Natural killer cell (primary cell): ENCODE measurements around the gene ACYP2. TPM values are rescaled to one million over a fixed set of nuclear protein-coding genes. Genes with fewer than 3 reads are reported as not detected.
A peak's percentile ranks its signal among the peaks of the same experiment; 100 is the strongest.

ENCODE experiments used
- ATAC-seq, 3 donors: fragments of 150-1000 bp in 2 of 3; fragments of 200-7000 bp in 1 of 3; cut with Tn5 transposase; 1 replicate in 1 of 3; 2 replicates in 2 of 3; pipeline ENCODE4 v1.10.0; 2021; ENCODE audit warnings: mild to moderate bottlenecking in 2 of 3, moderate library complexity in 2 of 3
- DNase-seq, 2 donors: peaks; one replicate each; pipeline versions ENCODE4 v3.0.0 to v3.0.0-alpha.2; 2013 to 2021; ENCODE audit warnings: mixed read lengths in 1 of 2
- H3K27ac ChIP-seq: one replicate; pipeline ENCODE4 v1.5.1; 2013; ENCODE audit warnings: mild to moderate bottlenecking, low read length
- H3K27me3 ChIP-seq: one replicate; pipeline ENCODE4 v1.6.1; 2013; ENCODE audit warnings: low read length; ENCODE audit not compliant: control insufficient read depth, insufficient read depth
- H3K36me3 ChIP-seq: one replicate; pipeline ENCODE4 v1.6.1; 2013; ENCODE audit warnings: low read length; ENCODE audit not compliant: control insufficient read depth, insufficient read depth
- H3K4me1 ChIP-seq: one replicate; pipeline ENCODE4 v1.6.1; 2013; ENCODE audit warnings: low read length; ENCODE audit not compliant: control insufficient read depth, insufficient read depth
- H3K4me3 ChIP-seq: one replicate; pipeline ENCODE4 v1.5.1; 2013; ENCODE audit warnings: low read length
- H3K9me3 ChIP-seq: one replicate; pipeline ENCODE4 v1.6.1; 2013; ENCODE audit warnings: low read length; ENCODE audit not compliant: control insufficient read depth, insufficient read depth
- H3K27ac Mint-ChIP-seq, 2 donors: one replicate each; pipeline ENCODE4 v1.8.0; 2022; ENCODE audit warnings: mild to moderate bottlenecking in 2 of 2, mixed read lengths in 2 of 2, moderate library complexity in 1 of 2
- H3K27me3 Mint-ChIP-seq, 2 donors: one replicate each; pipeline ENCODE4 v1.8.0; 2022; ENCODE audit warnings: low read depth in 2 of 2, mixed read lengths in 2 of 2
- H3K36me3 Mint-ChIP-seq: one replicate; pipeline ENCODE4 v1.8.0; 2022; ENCODE audit warnings: mixed read lengths
- H3K4me1 Mint-ChIP-seq, 2 donors: one replicate each; pipeline ENCODE4 v1.8.0; 2022; ENCODE audit warnings: mixed read lengths in 2 of 2
- H3K4me3 Mint-ChIP-seq: one replicate; pipeline ENCODE4 v1.8.0; 2022; ENCODE audit warnings: mild to moderate bottlenecking, moderate library complexity, mixed read lengths
- H3K9me3 Mint-ChIP-seq, 2 donors: one replicate each; pipeline ENCODE4 v1.8.0; 2022; ENCODE audit warnings: mixed read lengths in 2 of 2
- WGBS: methylation state at CpG from one replicate; pipeline ENCODE4 v1.1.7; 2013; ENCODE audit warnings: missing lambda C conversion rate; ENCODE audit not compliant: insufficient coverage; 5-methylcytosine and 5-hydroxymethylcytosine counted together
- intact Hi-C: fragments of 100-400 bp; cut with micrococcal nuclease; formaldehyde crosslinking; loops from one replicate; pipeline ENCODE4 v1.14.2; 2022
- total RNA-seq, 4 donors: library from RNA; stranded (reverse); fragments of 120-200 nt in 1 of 4; gene quantifications; one replicate each; pipeline versions ENCODE4 v1.2.3 to v1.2.4, GENCODE V29; 2013 to 2022
- TF ChIP-seq, protein P1 (sequence below): fragments of 200-600 bp; IDR thresholded peaks from one replicate; pipeline ENCODE4 v1.8.0; 2022; ENCODE audit warnings: antibody characterized with exemption

Gene ACYP2
- total RNA-seq, 3 donors from 2014 or later (not counting 1 experiment from before 2014, with no cell fraction given), result 14.3 to 18.1 (median 16.7) TPM

DNA sequence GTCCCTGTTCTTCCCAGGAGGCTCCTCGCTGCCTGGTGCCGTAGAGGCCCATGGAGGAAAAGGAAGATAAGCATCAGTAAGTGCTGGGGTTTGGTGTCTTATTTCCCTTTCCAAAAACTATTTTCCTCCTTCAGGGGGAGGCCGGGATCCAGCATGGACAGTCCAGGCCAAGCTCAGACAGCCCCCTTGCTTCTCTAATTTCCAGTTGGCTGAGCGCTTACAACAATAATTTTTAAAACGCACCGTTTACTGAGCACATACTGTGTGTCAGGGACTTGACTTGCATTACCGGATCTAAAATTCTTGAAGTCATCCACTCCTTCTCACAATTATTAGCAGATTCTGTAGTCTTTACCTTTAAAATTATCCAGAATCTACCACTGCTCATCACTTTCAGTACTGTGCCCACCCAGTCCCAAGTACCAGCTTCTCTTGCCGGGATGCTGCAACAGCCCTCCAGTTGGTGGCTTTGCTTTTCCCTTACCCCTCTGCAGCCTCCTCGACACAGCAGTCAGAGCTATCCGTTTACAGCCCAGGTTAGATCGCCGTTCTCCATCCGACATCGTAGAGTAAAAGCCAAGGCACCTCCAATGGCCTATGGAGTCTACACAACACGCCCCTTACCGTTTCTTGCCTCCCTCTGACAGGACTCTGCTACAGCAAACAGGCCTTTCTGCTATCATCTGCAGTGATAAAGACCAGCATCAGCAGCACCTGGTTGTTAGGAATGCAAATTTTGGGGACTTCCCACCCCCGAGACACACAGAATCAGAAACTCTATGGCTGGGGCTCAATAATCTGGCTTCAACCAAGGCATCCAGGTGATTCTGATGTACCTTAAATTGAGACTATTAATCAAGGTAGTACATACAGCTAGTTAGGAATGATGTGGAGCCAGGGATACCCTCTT, 215.8 kb downstream of the ACYP2 start:
- H3K27ac ChIP-seq, result no peak overlapping the region
- H3K4me1 ChIP-seq, result peaks cover 15% of the 10 kb centered on the region
- WGBS, result 57% methylated on average over 17 of the region's 17 CpGs
- no peaks in the 10 kb centered on the region for H3K36me3 ChIP-seq
- no peak for ATAC-seq
- peak in 1 of 2 donors; percentile 7 for DNase-seq
- Mint-ChIP-seq H3K4me3 (peak overlapping the region; percentile 87), H3K4me1 (peaks cover 14% of the 10 kb centered on the region in 2 donors), H3K9me3 (no peaks in the 10 kb centered on the region), H3K27me3 (peaks cover 28 to 31% of the 10 kb centered on the region in 2 donors), H3K36me3 (no peaks in the 10 kb centered on the region), H3K27ac (peak overlapping the region; percentile 19 to 84)
- no peaks in the 10 kb centered on the region for H3K9me3 ChIP-seq
- TF ChIP-seq, protein P1, sequence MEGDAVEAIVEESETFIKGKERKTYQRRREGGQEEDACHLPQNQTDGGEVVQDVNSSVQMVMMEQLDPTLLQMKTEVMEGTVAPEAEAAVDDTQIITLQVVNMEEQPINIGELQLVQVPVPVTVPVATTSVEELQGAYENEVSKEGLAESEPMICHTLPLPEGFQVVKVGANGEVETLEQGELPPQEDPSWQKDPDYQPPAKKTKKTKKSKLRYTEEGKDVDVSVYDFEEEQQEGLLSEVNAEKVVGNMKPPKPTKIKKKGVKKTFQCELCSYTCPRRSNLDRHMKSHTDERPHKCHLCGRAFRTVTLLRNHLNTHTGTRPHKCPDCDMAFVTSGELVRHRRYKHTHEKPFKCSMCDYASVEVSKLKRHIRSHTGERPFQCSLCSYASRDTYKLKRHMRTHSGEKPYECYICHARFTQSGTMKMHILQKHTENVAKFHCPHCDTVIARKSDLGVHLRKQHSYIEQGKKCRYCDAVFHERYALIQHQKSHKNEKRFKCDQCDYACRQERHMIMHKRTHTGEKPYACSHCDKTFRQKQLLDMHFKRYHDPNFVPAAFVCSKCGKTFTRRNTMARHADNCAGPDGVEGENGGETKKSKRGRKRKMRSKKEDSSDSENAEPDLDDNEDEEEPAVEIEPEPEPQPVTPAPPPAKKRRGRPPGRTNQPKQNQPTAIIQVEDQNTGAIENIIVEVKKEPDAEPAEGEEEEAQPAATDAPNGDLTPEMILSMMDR, result no peak
- H3K4me3 ChIP-seq, result peak overlapping the region; percentile 58
- intact Hi-C loops, result no loop called here
- peaks cover 6% of the 10 kb centered on the region for H3K27me3 ChIP-seq

DNA sequence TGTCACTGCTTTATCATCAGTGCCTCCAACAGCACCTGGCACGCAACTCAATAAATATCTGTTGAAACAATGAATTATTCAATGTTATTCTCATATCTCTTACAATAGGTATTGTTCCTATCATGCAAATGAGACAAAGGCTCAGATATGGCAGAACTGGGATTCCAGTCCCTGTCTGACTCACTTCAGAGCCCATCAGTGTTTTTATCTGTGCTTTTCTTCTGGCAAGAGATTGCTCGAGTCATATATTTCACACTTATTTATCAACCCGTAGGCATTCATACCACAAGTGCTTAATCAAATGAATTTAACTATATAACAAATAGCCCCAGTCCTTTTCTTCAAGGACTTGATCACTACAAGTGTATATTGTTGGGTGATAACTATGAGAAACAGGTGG, 217.0 kb downstream of the ACYP2 start:
- Mint-ChIP-seq H3K4me3 (peak overlapping the region; percentile 76), H3K27ac (peak overlapping the region; percentile 2 to 37)
- intact Hi-C loops, result no loop called here

DNA sequence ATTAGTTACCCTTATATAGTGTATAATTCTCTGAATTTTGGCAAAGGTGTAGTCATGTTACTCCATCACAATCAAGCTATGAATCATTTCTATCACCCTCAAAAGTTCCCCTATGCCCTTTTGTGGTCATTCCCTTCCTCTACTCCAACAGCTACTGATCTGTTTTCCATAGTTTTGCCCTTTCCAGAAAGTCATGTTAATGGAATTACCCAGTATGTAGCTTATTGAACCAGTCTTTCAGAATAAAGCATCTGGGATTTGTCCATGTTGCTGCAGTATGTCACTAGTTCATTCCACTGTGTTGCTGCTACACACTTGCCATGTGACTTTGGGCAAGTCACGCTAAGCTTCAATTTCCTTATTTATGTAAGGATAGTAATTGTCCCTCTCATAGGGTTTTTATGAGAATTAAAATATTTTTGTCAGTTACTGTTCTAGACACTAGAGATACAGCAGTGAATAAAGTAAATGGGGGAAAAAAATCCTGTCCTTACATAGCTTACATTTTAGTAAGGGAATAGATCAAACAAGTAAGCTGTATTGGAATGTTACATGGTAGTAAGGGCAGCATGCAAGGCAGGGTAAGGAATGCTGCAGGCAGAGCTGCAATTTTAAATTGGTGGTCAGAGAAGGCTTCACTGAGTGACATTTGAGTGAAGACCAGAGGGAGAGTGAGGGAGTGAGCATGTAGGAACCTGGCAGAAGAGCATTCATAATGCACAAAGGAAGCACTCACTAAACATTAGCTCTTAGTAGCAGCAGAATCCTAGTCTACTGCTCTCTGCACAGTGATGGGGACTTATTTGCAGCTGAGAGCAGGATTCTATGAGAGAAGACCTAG, 220.9 kb downstream of the ACYP2 start:
- 100% methylated on average over 1 of the region's 1 CpG for WGBS
- H3K4me1 ChIP-seq, result no peaks in the 10 kb centered on the region
- H3K4me3 ChIP-seq, result no peak overlapping the region
- H3K27ac ChIP-seq, result no peak overlapping the region
- H3K9me3 Mint-ChIP-seq, result no peaks in the 10 kb centered on the region
- H3K36me3 ChIP-seq, result no peaks in the 10 kb centered on the region
- H3K27ac Mint-ChIP-seq, result no peak overlapping the region
- H3K27me3 ChIP-seq, result no peaks in the 10 kb centered on the region
- peaks cover 2% of the 10 kb centered on the region in 2 donors for H3K4me1 Mint-ChIP-seq
- intact Hi-C loops, result no loop called here
- ATAC-seq (no peak), DNase-seq (no peak)
- TF ChIP-seq, protein P1, result no peak
- peaks cover 16 to 22% of the 10 kb centered on the region in 2 donors for H3K27me3 Mint-ChIP-seq
- H3K9me3 ChIP-seq, result no peaks in the 10 kb centered on the region
- no peaks in the 10 kb centered on the region for H3K36me3 Mint-ChIP-seq
- H3K4me3 Mint-ChIP-seq, result no peak overlapping the region

More for the DNA sequence above, 217.0 kb downstream of the ACYP2 start:
- WGBS, result 92% methylated on average over 2 of the region's 3 CpGs
- peaks cover 14% of the 10 kb centered on the region in 2 donors for H3K4me1 Mint-ChIP-seq
- no peaks in the 10 kb centered on the region for H3K9me3 ChIP-seq
- peaks cover 15% of the 10 kb centered on the region for H3K4me1 ChIP-seq
- no peak for ATAC-seq
- peaks cover 28 to 31% of the 10 kb centered on the region in 2 donors for H3K27me3 Mint-ChIP-seq
- TF ChIP-seq, protein P1, result no peak
- no peaks in the 10 kb centered on the region for H3K9me3 Mint-ChIP-seq
- no peak for DNase-seq
- no peaks in the 10 kb centered on the region for H3K36me3 ChIP-seq
- H3K4me3 ChIP-seq, result no peak overlapping the region
- no peak overlapping the region for H3K27ac ChIP-seq
- H3K27me3 ChIP-seq, result peaks cover 6% of the 10 kb centered on the region
- H3K36me3 Mint-ChIP-seq, result no peaks in the 10 kb centered on the region
